Heart left ventricle (tissue), 13 donors: ENCODE results near the gene KIF16B.

Experiments used
- POLR2A ChIP-seq, 2 donors: fragments of 450-650 bp; IDR thresholded peaks; one replicate each; pipeline ENCODE4 v1.6.1; 2017; ENCODE audit warnings: antibody characterized with exemption in 2 of 2, mild to moderate bottlenecking in 2 of 2, moderate library complexity in 2 of 2
- TF ChIP-seq, protein P1 (sequence below), 12 donors: fragments of 200-600 bp; sonication (generic) in 4 of 12; IDR thresholded peaks; one replicate each; pipeline versions ENCODE4 v1.5.0 to v1.8.0; 2018 to 2022; ENCODE audit warnings: antibody characterized with exemption in 12 of 12, mild to moderate bottlenecking in 5 of 12
- donor health status: ischemic (EF 13 %, LVEDD 7.1; RV severe dilation, severe dysfunction).
- donor health status: DM: no; HTN: yes; CAD: no.
- donor health status: DM: no; HTN: no; CAD: no.
- donor health status: ischemic (EF 25% LVEDD 6.9; RV normal size, moderate dysfunction).
- donor health status: ischemic (EF 25% LVEDD 5.7; RV mildly dilated, moderate dysfunction).
- donor health status: ischemic (EF 35%, LVEDD 5.7; RV mildly dilated, moderate dysfunction).
- donor health status: nonischemic (EF 11% LVEDD 7.7; RV severe dilation, severe dysfunction).
- donor health status: DM: yes; HTN: yes; CAD: no.
- donor health status: PGD.
- donor health status: ischemic (EF 29% LVEDD 5.4; RV normal size, mild dysfunction).
- donor health status: nonischemic (EF 23%, LVEDD 6.1; RV moderate dilation, normal function).

DNA sequence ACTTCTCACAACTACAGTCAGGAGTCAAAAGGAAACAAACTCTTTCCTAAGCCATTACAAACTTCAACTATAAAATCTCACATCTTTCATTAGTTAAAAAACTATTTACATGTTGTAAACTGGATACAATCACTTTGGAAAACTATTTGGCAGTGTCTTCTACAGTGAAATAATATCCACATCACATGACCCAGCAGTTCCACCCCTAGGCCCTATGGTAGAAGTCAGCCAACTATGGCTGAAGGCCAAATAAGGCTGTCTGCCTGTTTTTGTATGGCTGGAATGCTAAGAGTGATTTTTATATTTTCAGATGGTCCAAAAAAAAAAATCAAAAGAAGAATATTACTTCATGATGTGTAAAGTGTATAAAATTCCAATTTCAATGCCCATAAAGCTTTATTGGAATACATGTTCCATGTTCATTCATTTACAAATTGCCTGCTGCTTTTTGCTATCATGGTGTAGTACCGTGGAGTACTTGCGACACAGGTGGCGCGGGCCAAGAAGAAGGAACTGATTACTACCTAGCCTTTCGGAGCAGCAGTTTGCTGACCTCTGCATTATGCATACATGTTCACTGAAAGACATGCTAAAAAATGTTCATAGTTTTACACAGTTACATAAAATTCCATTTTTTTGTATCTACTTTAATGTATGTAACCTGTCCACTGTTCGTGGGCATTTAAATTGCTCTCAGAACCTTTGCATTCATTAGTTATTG, 129.0 kb downstream of the KIF16B start:
- TF ChIP-seq, protein P1, sequence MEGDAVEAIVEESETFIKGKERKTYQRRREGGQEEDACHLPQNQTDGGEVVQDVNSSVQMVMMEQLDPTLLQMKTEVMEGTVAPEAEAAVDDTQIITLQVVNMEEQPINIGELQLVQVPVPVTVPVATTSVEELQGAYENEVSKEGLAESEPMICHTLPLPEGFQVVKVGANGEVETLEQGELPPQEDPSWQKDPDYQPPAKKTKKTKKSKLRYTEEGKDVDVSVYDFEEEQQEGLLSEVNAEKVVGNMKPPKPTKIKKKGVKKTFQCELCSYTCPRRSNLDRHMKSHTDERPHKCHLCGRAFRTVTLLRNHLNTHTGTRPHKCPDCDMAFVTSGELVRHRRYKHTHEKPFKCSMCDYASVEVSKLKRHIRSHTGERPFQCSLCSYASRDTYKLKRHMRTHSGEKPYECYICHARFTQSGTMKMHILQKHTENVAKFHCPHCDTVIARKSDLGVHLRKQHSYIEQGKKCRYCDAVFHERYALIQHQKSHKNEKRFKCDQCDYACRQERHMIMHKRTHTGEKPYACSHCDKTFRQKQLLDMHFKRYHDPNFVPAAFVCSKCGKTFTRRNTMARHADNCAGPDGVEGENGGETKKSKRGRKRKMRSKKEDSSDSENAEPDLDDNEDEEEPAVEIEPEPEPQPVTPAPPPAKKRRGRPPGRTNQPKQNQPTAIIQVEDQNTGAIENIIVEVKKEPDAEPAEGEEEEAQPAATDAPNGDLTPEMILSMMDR (IDR thresholded peaks at IDR 0.05) = no peak
- no peak for TF ChIP-seq POLR2A (IDR thresholded peaks at IDR 0.05)
